MG63 (cell line): Measurements from ENCODE around the gene SELENOV. TPM values are rescaled to one million over a fixed set of nuclear protein-coding genes. Genes with fewer than 3 reads are reported as not detected.
A peak's percentile ranks its signal among the peaks of the same experiment; 100 is the strongest.

Experiments used
- DNase-seq: peaks from one replicate; pipeline ENCODE4 v3.0.0-alpha.2; 2020
- H3K27me3 ChIP-seq: fragments of 250-450 bp; sonication (Bioruptor Pico); 2 replicates; pipeline ENCODE4 v1.5.1; 2020; ENCODE audit warnings: mild to moderate bottlenecking, moderate library complexity
- H3K36me3 ChIP-seq: fragments of 250-450 bp; sonication (Bioruptor Pico); 2 replicates; pipeline ENCODE4 v1.5.1; 2020; ENCODE audit warnings: mild to moderate bottlenecking, moderate library complexity
- H3K4me3 ChIP-seq: fragments of 250-450 bp; sonication (Bioruptor Pico); 2 replicates; pipeline ENCODE4 v1.5.1; 2020; ENCODE audit warnings: mild to moderate bottlenecking, moderate library complexity
- H3K9me3 ChIP-seq: fragments of 250-450 bp; sonication (Bioruptor Pico); 2 replicates; pipeline ENCODE4 v1.5.1; 2020; ENCODE audit warnings: mild to moderate bottlenecking, moderate library complexity
- total RNA-seq: library from RNA; depleted of rRNA; stranded (reverse); fragments of >200 nt; shearing (Covaris generic); gene quantifications from 2 replicates; pipeline ENCODE4 v1.2.3, GENCODE V29; 2014; ENCODE audit warnings: low replicate concordance

The SELENOV gene
- total RNA-seq, 1 experiment from 2014 or later, result not detected

GRCh38 chr19:39539165-39539517 is 24.2 kb downstream of the SELENOV start:
- no peak for DNase-seq
- Histone ChIP-seq H3K4me3 (peak overlapping the region; percentile 100), H3K36me3 (peaks cover 3% of the 10 kb centered on the region; the same call in 1 of the 2 replicates), H3K9me3 (no peaks in the 10 kb centered on the region), H3K27me3 (no peaks in the 10 kb centered on the region; the same call in 1 of the 2 replicates)

- DNase-seq, result peak; percentile 94
- H3K36me3 ChIP-seq, result peaks cover 3% of the 10 kb centered on the region; the same call in 1 of the 2 replicates
- no peaks in the 10 kb centered on the region for H3K9me3 ChIP-seq
- peak within 1 kb of the TSS; percentile 100 for H3K4me3 ChIP-seq
- H3K27me3 ChIP-seq, result peaks cover 1% of the 10 kb centered on the region; the same call in 1 of the 2 replicates
These were observed 24.8 kb downstream of the SELENOV start, which contains the start of gene EID2 for GRCh38 chr19:39539518-39540332. TSS of gene EID2 (minus strand) at chr19:39540161. CDS start at chr19:39540079, 82 bp downstream.

GRCh38 chr19:39540333-39540673 is 25.4 kb downstream of the SELENOV start:
- H3K27me3 ChIP-seq, result peaks cover 3% of the 10 kb centered on the region; the same call in 1 of the 2 replicates
- peak overlapping the region; percentile 100 for H3K4me3 ChIP-seq
- H3K9me3 ChIP-seq, result no peaks in the 10 kb centered on the region
- DNase-seq, result no peak
- H3K36me3 ChIP-seq, result peaks cover 3% of the 10 kb centered on the region; the same call in 1 of the 2 replicates

- peaks cover 3% of the 10 kb centered on the region; the same call in 1 of the 2 replicates for H3K36me3 ChIP-seq
- no peaks in the 10 kb centered on the region for H3K9me3 ChIP-seq
- no peak for DNase-seq
- H3K27me3 ChIP-seq, result peaks cover 10% of the 10 kb centered on the region
- H3K4me3 ChIP-seq, result no peak overlapping the region
These were observed 27.3 kb downstream of the SELENOV start for GRCh38 chr19:39542206-39542605.

- Histone ChIP-seq H3K27me3 (peaks cover 11% of the 10 kb centered on the region), H3K36me3 (no peaks in the 10 kb centered on the region), H3K4me3 (no peak overlapping the region), H3K9me3 (no peaks in the 10 kb centered on the region)
- no peak for DNase-seq
These were observed 28.5 kb downstream of the SELENOV start for GRCh38 chr19:39543477-39543857.

GRCh38 chr19:39544226-39544903 is 29.4 kb downstream of the SELENOV start:
- Histone ChIP-seq H3K4me3 (no peak overlapping the region), H3K9me3 (no peaks in the 10 kb centered on the region), H3K27me3 (peaks cover 11% of the 10 kb centered on the region), H3K36me3 (no peaks in the 10 kb centered on the region)
- peak; percentile 34 for DNase-seq

- Histone ChIP-seq H3K36me3 (no peaks in the 10 kb centered on the region), H3K27me3 (peaks cover 11% of the 10 kb centered on the region), H3K9me3 (no peaks in the 10 kb centered on the region), H3K4me3 (no peak overlapping the region)
- no peak for DNase-seq
These were observed 30.0 kb downstream of the SELENOV start for GRCh38 chr19:39544911-39545310.

- DNase-seq, result no peak
- Histone ChIP-seq H3K4me3 (no peak overlapping the region), H3K36me3 (no peaks in the 10 kb centered on the region), H3K9me3 (no peaks in the 10 kb centered on the region), H3K27me3 (peaks cover 12% of the 10 kb centered on the region)
These were observed 31.7 kb downstream of the SELENOV start for GRCh38 chr19:39546599-39546998.

GRCh38 chr19:39550197-39550596 is 35.3 kb downstream of the SELENOV start:
- H3K4me3 ChIP-seq, result no peak overlapping the region
- H3K36me3 ChIP-seq, result no peaks in the 10 kb centered on the region
- H3K9me3 ChIP-seq, result no peaks in the 10 kb centered on the region
- peaks cover 24% of the 10 kb centered on the region for H3K27me3 ChIP-seq
- DNase-seq, result no peak

GRCh38 chr19:39553082-39553652 is 38.2 kb downstream of the SELENOV start:
- no peaks in the 10 kb centered on the region for H3K9me3 ChIP-seq

GRCh38 chr19:39554701-39555311 is 39.9 kb downstream of the SELENOV start:
- no peak for DNase-seq
- Histone ChIP-seq H3K27me3 (peaks cover 15% of the 10 kb centered on the region), H3K9me3 (no peaks in the 10 kb centered on the region), H3K36me3 (no peaks in the 10 kb centered on the region), H3K4me3 (no peak overlapping the region)

More at GRCh38 chr19:39553082-39553652, 38.2 kb downstream of the SELENOV start:
- DNase-seq, result no peak
- H3K36me3 ChIP-seq, result no peaks in the 10 kb centered on the region
- H3K27me3 ChIP-seq, result peaks cover 15% of the 10 kb centered on the region
- no peak overlapping the region for H3K4me3 ChIP-seq

- Histone ChIP-seq H3K36me3 (no peaks in the 10 kb centered on the region), H3K4me3 (no peak overlapping the region), H3K27me3 (peaks cover 15% of the 10 kb centered on the region), H3K9me3 (no peaks in the 10 kb centered on the region)
- DNase-seq, result no peak
These were observed 40.9 kb downstream of the SELENOV start for GRCh38 chr19:39555883-39556282.

- DNase-seq, result no peak
- H3K27me3 ChIP-seq, result peaks cover 9% of the 10 kb centered on the region; the same call in 1 of the 2 replicates
- H3K4me3 ChIP-seq, result no peak overlapping the region
- H3K36me3 ChIP-seq, result no peaks in the 10 kb centered on the region
- H3K9me3 ChIP-seq, result no peaks in the 10 kb centered on the region
These were observed 43.1 kb downstream of the SELENOV start for GRCh38 chr19:39557811-39558623.

- H3K36me3 ChIP-seq, result no peaks in the 10 kb centered on the region
These were observed 43.7 kb downstream of the SELENOV start for GRCh38 chr19:39558624-39559117.

GRCh38 chr19:39563408-39563807 is 48.5 kb downstream of the SELENOV start:
- H3K36me3 ChIP-seq, result no peaks in the 10 kb centered on the region
- peak; percentile 80 for DNase-seq
- H3K27me3 ChIP-seq, result peaks cover 3% of the 10 kb centered on the region; the same call in 1 of the 2 replicates
- H3K9me3 ChIP-seq, result no peaks in the 10 kb centered on the region; the same call in 1 of the 2 replicates
- H3K4me3 ChIP-seq, result no peak overlapping the region

More at GRCh38 chr19:39558624-39559117, 43.7 kb downstream of the SELENOV start:
- DNase-seq, result no peak
- Histone ChIP-seq H3K9me3 (no peaks in the 10 kb centered on the region), H3K27me3 (peaks cover 4% of the 10 kb centered on the region; the same call in 1 of the 2 replicates), H3K4me3 (no peak overlapping the region)

- Histone ChIP-seq H3K4me3 (no peak overlapping the region), H3K36me3 (no peaks in the 10 kb centered on the region), H3K9me3 (no peaks in the 10 kb centered on the region; the same call in 1 of the 2 replicates), H3K27me3 (peaks cover 3% of the 10 kb centered on the region; the same call in 1 of the 2 replicates)
- DNase-seq, result no peak
These were observed 51.1 kb downstream of the SELENOV start for GRCh38 chr19:39566064-39566463.
